Left renal pelvis (tissue), 4 donors: Measurements from ENCODE around the gene STX18. TPM values are rescaled to one million over a fixed set of nuclear protein-coding genes. Genes with fewer than 3 reads are reported as not detected.

Source experiments
- DNase-seq, 4 donors: peaks; one replicate each; pipeline ENCODE4 v3.0.0-alpha.2; 2013; ENCODE audit warnings: low read depth in 4 of 4, low spot score in 3 of 4
- polyA plus RNA-seq, 4 donors: library from polyadenylated mRNA; unstranded; fragments of 120-200 nt; gene quantifications; one replicate each; pipeline ENCODE4 v1.2.1, GENCODE V29; 2013; ENCODE audit not compliant: insufficient read length in 4 of 4

STX18 gene
- polyA plus RNA-seq, 4 donors = 50.6 to 88.1 (median 73.4) TPM

- DNase-seq = no peak
Measured at GRCh38 chr4:4408576-4409335, 133.1 kb downstream of the STX18 start.

- DNase-seq = no peak
Measured at GRCh38 chr4:4408132-4408523, 133.7 kb downstream of the STX18 start.

- no peak for DNase-seq
Measured at GRCh38 chr4:4407299-4408131, 134.3 kb downstream of the STX18 start.

GRCh38 chr4:4406455-4407298, 135.2 kb downstream of the STX18 start:
- no peak for DNase-seq

GRCh38 chr4:4405358-4405962, 136.4 kb downstream of the STX18 start:
- DNase-seq = no peak

GRCh38 chr4:4402966-4403365, 138.9 kb downstream of the STX18 start:
- DNase-seq = no peak

- DNase-seq = no peak
Measured at GRCh38 chr4:4401036-4401435, 140.8 kb downstream of the STX18 start.

GRCh38 chr4:4398430-4398829, 143.4 kb downstream of the STX18 start:
- no peak for DNase-seq

GRCh38 chr4:4397441-4397819, 144.4 kb downstream of the STX18 start:
- DNase-seq = no peak

GRCh38 chr4:4396628-4397440, 145.0 kb downstream of the STX18 start:
- no peak for DNase-seq

GRCh38 chr4:4395849-4396627, 145.8 kb downstream of the STX18 start:
- no peak for DNase-seq

- no peak for DNase-seq
Measured at GRCh38 chr4:4395371-4395770, 146.5 kb downstream of the STX18 start.

- no peak for DNase-seq
Measured at GRCh38 chr4:4394644-4395043, 147.2 kb downstream of the STX18 start.

- no peak for DNase-seq
Measured at GRCh38 chr4:4392501-4393183, 149.2 kb downstream of the STX18 start.

- DNase-seq = no peak
Measured at GRCh38 chr4:4391866-4392265, 150.0 kb downstream of the STX18 start.

- DNase-seq = no peak
Measured at GRCh38 chr4:4390515-4391240, 151.2 kb downstream of the STX18 start.

GRCh38 chr4:4390046-4390445, 151.8 kb downstream of the STX18 start:
- DNase-seq = no peak
